PC-3 (cell line): ENCODE data around the gene PSMD13.

ENCODE experiments used
- CTCF ChIP-seq: fragments of 300-600 bp; sonication (generic); conservative IDR thresholded peaks from 2 replicates; pipeline ENCODE4 v1.5.1; 2017; ENCODE audit warnings: antibody characterized with exemption, low read depth, mild to moderate bottlenecking, low read length
- EZH2 ChIP-seq: fragments of 300-600 bp; sonication (generic); IDR thresholded peaks from one replicate; pipeline ENCODE4 v1.6.1; 2017; ENCODE audit warnings: antibody characterized with exemption, mild to moderate bottlenecking, low read length; ENCODE audit not compliant: unreplicated experiment
- EZH2phosphoT487 ChIP-seq: fragments of 300-600 bp; sonication (generic); IDR thresholded peaks from 2 replicates; pipeline ENCODE4 v1.6.1; 2018; ENCODE audit warnings: mild to moderate bottlenecking, antibody characterized with exemption, low read length, borderline replicate concordance

GRCh38 chr11:212150-213100 is 24.4 kb upstream of the PSMD13 start:
- no peak for TF ChIP-seq CTCF
- no peak for TF ChIP-seq EZH2phosphoT487
- no peak for TF ChIP-seq EZH2
